Ascending aorta (tissue), 2 donors: Measurements from ENCODE around the gene TGM6. TPM values are rescaled to one million over a fixed set of nuclear protein-coding genes. Genes with fewer than 3 reads are reported as not detected.
A peak's percentile ranks its signal among the peaks of the same experiment; 100 is the strongest.

ENCODE experiments used
- DNase-seq, 2 donors: peaks; one replicate each; pipeline ENCODE4 v3.0.0-alpha.2; 2019; ENCODE audit warnings: low spot score in 2 of 2
- H3K27ac ChIP-seq, 2 donors: fragments of 200-600 bp; sonication (generic); one replicate each; pipeline ENCODE4 v1.5.1; 2016 to 2017; ENCODE audit warnings: mild to moderate bottlenecking in 1 of 2
- H3K27me3 ChIP-seq: fragments of 200-600 bp; sonication (generic); one replicate; pipeline ENCODE4 v1.5.1; 2017
- H3K36me3 ChIP-seq, 2 donors: fragments of 200-600 bp; sonication (generic); one replicate each; pipeline ENCODE4 v1.5.1; 2016
- H3K4me1 ChIP-seq, 2 donors: fragments of 200-600 bp; sonication (generic); one replicate each; pipeline ENCODE4 v1.5.1; 2016 to 2017; ENCODE audit warnings: mild to moderate bottlenecking in 1 of 2
- H3K4me3 ChIP-seq, 2 donors: fragments of 200-600 bp; sonication (generic); one replicate each; pipeline ENCODE4 v1.5.1; 2016 to 2017; ENCODE audit warnings: mild to moderate bottlenecking in 1 of 2
- H3K9me3 ChIP-seq, 2 donors: fragments of 200-600 bp; sonication (generic); one replicate each; pipeline ENCODE4 v1.5.1; 2016
- intact Hi-C: fragments of 100-400 bp; cut with DNase I; formaldehyde crosslinking; loops from one replicate; pipeline ENCODE4 v1.15.1; 2023
- total RNA-seq: library from RNA; depleted of rRNA; stranded (reverse); fragments of >200 nt; gene quantifications from one replicate; pipeline ENCODE4 v1.1.0, GENCODE V29; 2016
- TF ChIP-seq, protein P1 (sequence below), 3 experiments: fragments of 200-600 bp in 2 of 3; fragments of 450-650 bp in 1 of 3; sonication (generic) in 2 of 3; IDR thresholded peaks; one replicate each; pipeline ENCODE4 v1.5.1; 2016 to 2019; ENCODE audit warnings: antibody characterized with exemption in 3 of 3, mild to moderate bottlenecking in 1 of 3, moderate library complexity in 1 of 3

The TGM6 gene
- total RNA-seq, 1 donor from 2014 or later, result not detected

DNA sequence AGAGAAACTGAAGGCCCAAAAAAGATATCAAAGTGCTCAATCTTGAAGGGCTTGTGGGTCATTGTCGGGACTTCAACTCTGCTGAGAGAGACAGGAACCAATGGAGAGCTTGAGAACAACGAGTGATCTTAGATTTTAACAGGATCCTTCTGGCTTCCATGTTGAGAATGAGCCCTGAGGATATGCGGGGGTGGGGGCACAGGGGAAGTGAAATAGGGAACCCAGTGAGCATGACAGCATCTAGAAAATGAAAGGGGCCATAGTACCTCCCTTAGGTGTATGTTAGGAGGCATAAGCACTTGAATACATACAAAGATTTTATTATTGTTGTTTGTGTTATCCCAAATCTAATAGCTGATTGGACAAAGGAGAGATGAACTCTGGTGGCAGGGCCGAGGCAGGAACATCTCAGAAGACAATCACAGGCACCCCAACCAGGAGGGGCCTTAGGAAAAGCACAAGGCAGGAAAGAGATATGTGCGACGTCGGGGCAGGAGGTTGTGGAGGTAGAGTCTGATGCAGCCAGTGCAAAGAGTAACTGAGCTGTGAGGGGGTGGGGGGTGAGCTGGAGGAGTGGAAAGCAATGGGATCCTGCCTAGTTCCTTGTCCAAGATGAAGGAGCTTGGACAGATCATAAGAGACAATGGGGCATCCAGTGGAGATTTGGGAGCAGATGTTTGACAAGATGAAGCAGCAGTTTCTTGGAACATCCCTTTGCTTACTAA is 10.4 kb downstream of the TGM6 start:
- Histone ChIP-seq H3K27ac (no peak overlapping the region), H3K27me3 (no peaks in the 10 kb centered on the region), H3K4me1 (no peaks in the 10 kb centered on the region), H3K36me3 (no peaks in the 10 kb centered on the region), H3K4me3 (no peak overlapping the region), H3K9me3 (peaks cover 3 to 5% of the 10 kb centered on the region in 2 donors)
- intact Hi-C loops, result no loop called here
- DNase-seq, result peak in 1 of 2 donors; percentile 27
- TF ChIP-seq, protein P1, sequence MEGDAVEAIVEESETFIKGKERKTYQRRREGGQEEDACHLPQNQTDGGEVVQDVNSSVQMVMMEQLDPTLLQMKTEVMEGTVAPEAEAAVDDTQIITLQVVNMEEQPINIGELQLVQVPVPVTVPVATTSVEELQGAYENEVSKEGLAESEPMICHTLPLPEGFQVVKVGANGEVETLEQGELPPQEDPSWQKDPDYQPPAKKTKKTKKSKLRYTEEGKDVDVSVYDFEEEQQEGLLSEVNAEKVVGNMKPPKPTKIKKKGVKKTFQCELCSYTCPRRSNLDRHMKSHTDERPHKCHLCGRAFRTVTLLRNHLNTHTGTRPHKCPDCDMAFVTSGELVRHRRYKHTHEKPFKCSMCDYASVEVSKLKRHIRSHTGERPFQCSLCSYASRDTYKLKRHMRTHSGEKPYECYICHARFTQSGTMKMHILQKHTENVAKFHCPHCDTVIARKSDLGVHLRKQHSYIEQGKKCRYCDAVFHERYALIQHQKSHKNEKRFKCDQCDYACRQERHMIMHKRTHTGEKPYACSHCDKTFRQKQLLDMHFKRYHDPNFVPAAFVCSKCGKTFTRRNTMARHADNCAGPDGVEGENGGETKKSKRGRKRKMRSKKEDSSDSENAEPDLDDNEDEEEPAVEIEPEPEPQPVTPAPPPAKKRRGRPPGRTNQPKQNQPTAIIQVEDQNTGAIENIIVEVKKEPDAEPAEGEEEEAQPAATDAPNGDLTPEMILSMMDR (IDR thresholded peaks at IDR 0.05), result no peak

GRCh38 chr20:2394411-2395055 is 13.8 kb downstream of the TGM6 start:
- H3K27me3 ChIP-seq, result no peaks in the 10 kb centered on the region
- peak in 1 of 2 donors; percentile 57 for DNase-seq
- H3K36me3 ChIP-seq, result no peaks in the 10 kb centered on the region
- H3K27ac ChIP-seq, result no peak overlapping the region
- intact Hi-C loops, result no loop called here
- TF ChIP-seq, protein P1 (IDR thresholded peaks at IDR 0.05), result no peak
- H3K9me3 ChIP-seq, result no peaks in the 10 kb centered on the region
- no peak overlapping the region for H3K4me3 ChIP-seq
- no peaks in the 10 kb centered on the region for H3K4me1 ChIP-seq

- H3K27me3 ChIP-seq, result no peaks in the 10 kb centered on the region
- H3K36me3 ChIP-seq, result no peaks in the 10 kb centered on the region
- intact Hi-C loops, result no loop called here
- H3K4me1 ChIP-seq, result no peaks in the 10 kb centered on the region
- H3K9me3 ChIP-seq, result no peaks in the 10 kb centered on the region
- H3K4me3 ChIP-seq, result no peak overlapping the region
- peak in 1 of 2 donors; percentile 44 for DNase-seq
- H3K27ac ChIP-seq, result no peak overlapping the region
- TF ChIP-seq, protein P1 (IDR thresholded peaks at IDR 0.05), result no peak
These were observed 14.4 kb downstream of the TGM6 start for GRCh38 chr20:2395136-2395535.

DNA sequence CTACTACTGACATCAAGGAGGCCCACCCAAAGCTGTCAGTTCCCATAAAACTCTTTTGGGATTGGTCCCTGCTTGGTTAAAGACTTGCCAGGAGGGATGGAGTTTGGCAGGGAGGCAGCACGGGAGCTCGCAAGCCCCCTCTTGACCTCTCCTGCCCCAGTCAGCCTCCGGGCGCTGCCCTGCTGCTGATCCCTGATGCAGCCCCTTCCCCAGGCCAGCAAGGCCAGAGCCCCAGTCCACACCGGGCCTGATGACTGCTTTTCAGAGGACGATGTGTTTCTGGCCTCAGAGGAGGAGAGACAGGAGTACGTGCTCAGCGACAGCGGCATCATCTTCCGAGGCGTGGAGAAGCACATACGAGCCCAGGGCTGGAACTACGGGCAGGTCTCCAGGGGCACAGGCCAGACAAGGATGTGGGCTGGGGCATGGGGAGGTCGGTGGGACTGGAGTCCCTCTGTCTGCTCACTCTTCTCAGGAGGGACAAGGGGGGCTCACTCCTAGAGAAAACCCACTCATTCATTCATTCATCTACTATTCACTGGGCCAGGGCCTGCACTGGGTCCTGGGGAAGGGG is 15.6 kb downstream of the TGM6 start:
- no peaks in the 10 kb centered on the region for H3K9me3 ChIP-seq
- intact Hi-C loops, result no loop called here
- no peaks in the 10 kb centered on the region for H3K4me1 ChIP-seq
- TF ChIP-seq, protein P1 (IDR thresholded peaks at IDR 0.05), result no peak
- no peak overlapping the region for H3K4me3 ChIP-seq
- peak in 1 of 2 donors; percentile 39 for DNase-seq
- H3K27me3 ChIP-seq, result no peaks in the 10 kb centered on the region
- H3K27ac ChIP-seq, result no peak overlapping the region
- H3K36me3 ChIP-seq, result no peaks in the 10 kb centered on the region

DNA sequence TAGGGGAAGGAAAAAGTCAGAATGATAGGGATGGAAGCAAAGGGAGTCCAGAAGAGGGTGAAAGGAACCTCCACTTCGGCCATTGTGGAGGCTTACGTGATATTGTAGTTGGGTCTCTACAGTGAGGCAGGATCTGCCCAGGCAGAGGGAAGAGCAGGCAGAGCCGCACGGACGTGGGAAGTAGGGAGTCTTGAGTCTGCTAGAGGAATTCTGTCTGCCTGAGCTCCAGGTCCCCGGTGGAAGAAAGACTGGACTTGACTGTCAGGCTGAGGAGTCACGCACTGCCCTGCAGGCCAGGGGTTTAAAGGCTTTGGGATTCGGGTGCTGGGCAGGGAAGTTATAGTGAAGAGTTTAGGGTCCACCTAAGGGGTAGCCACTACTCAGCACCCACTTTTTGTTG is 16.4 kb downstream of the TGM6 start:
- no peaks in the 10 kb centered on the region for H3K36me3 ChIP-seq
- H3K27ac ChIP-seq, result no peak overlapping the region
- intact Hi-C loops, result no loop called here
- H3K9me3 ChIP-seq, result no peaks in the 10 kb centered on the region
- peak in 1 of 2 donors; percentile 39 for DNase-seq
- H3K27me3 ChIP-seq, result no peaks in the 10 kb centered on the region
- no peaks in the 10 kb centered on the region for H3K4me1 ChIP-seq
- TF ChIP-seq, protein P1 (IDR thresholded peaks at IDR 0.05), result no peak
- no peak overlapping the region for H3K4me3 ChIP-seq
